HG02763 (cell line): ENCODE measurements around the gene IFITM1.

Source experiments
- ATAC-seq: cut with Tn5 transposase; IDR thresholded peaks from one replicate; pipeline ENCODE4 v1.9.1; 2021; ENCODE audit warnings: mild to moderate bottlenecking, moderate library complexity; ENCODE audit not compliant: unreplicated experiment

The IFITM1 gene

DNA sequence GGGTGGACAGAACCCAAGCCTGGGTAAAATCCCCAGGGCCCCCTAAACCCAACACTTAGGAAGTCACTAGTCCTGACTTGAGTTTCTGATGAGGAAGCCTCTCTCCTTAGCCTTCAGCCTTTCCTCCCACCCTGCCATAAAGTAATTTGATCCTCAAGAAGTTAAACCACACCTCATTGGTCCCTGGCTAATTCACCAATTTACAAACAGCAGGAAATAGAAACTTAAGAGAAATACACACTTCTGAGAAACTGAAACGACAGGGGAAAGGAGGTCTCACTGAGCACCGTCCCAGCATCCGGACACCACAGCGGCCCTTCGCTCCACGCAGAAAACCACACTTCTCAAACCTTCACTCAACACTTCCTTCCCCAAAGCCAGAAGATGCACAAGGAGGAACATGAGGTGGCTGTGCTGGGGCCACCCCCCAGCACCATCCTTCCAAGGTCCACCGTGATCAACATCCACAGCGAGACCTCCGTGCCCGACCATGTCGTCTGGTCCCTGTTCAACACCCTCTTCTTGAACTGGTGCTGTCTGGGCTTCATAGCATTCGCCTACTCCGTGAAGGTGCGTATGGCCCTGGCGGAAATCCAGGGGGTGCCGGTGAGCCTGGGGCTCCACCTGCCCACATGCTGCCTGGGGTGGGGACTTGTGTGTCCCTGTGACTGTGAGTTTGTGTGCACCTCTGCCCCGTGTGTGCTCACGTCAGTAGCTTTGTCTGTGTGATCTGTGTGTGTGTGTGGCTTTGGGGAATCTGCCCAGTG, at the start of gene IFITM1:
TSS of gene IFITM1 (plus strand) at position 254 of the 767 bp plus-strand sequence. CDS start at position 385, 131 bp downstream.
- peak; percentile 26 for ATAC-seq

DNA sequence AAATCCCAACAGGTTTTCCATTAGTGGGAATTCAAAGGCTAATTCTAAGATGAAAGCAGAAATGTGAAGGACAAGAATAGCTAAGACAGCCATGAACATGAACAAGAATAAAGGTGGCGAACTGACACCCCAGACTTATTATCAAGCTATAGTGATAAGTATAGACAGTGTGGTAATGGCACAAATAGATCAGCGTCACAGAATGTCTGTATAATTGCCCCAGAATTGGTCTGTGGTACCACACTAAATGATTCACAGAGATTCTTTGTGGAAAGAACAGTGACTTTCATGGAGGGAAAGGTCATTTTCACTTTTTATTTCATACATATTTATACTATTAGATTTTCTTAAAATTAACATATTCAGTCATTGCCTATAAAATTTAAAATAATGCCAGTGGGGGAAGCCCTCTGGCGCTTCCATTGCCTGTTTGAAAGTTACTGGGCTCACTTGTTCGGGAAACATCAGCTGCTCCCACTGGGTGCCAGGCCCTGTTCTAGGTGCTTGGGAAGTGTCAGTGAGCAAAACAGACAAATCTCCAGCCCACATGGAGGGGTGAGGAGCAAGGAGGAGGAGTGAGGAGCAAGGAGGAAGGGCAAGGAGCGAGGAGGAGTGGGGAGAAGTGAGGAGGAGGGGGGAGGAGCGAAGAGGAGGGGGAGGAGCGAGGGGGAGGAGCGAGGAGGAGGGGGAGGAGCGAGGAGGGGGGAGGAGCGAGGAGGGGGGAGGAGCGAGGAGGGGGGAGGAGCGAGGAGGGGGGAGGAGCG, 47.0 kb upstream of the IFITM1 start:
- ATAC-seq, result no peak

DNA sequence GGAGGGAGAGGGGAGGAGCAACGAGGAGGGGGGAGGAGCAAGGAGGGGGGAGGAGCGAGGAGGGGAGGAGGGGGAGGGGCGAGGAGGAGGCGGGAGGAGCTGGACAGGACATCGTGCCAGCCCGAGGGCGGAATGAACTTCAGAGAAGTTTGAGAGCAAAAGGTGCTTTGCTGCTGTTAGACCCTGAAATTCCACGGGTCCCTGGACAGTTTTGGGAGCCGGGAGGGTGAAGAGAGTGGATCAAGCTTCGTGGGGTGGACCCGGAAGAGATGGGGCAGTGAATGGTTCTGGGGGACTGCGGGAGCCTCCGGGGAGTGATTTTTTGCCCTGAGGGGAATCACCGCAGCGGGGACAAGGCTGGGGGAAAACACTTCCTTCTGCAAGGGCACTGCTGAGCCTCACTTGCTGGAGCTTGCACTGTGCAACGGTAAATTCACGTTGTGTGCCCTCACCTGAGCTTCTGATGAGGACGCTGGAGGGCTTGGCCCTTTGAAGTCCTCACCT, 46.3 kb upstream of the IFITM1 start:
- no peak for ATAC-seq

DNA sequence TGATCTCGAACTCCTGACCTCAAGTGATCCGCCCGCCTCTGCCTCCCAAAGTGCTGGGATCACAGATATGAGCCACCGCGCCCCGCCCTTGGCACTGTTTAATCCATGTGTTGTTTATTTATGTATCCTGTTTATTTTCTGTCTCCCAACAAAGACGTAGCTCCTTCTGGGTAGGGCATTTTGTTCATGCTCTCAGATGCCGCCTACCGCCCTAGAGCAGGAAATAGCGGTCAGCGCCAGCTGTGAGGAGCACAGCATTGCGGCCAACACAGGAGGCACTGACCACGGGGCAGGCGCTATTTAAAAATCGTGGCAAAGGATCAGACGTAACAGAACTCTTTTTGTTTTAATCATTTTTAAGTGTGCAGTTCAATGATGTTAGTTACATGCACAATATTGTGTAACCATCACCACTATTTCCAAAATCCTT, 45.1 kb upstream of the IFITM1 start:
- ATAC-seq, result peak; percentile 41

GRCh38 chr11:269146-269890, 44.5 kb upstream of the IFITM1 start:
- peak; percentile 68 for ATAC-seq

- ATAC-seq, result no peak
These were observed 43.2 kb upstream of the IFITM1 start for GRCh38 chr11:270451-271318.

DNA sequence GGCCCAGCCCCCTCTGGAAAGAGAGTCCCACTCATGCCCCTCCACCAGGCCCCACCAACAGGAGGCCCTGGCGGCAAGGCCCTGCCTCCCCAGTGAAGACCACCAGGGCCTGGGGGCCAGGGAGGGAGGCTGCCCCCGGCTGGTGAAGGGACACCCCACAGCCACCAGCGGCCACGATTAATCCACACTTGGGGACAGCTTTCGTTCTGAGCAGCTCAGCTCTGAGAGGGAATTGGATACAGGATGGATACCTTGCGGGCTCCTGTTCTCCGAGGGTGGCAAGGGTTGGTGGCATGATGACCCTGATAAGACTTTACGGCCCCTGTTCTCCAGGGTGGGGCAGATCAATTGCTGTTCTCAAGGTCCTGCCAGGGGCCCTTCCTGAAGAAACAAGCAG, 42.5 kb upstream of the IFITM1 start:
- no peak for ATAC-seq

DNA sequence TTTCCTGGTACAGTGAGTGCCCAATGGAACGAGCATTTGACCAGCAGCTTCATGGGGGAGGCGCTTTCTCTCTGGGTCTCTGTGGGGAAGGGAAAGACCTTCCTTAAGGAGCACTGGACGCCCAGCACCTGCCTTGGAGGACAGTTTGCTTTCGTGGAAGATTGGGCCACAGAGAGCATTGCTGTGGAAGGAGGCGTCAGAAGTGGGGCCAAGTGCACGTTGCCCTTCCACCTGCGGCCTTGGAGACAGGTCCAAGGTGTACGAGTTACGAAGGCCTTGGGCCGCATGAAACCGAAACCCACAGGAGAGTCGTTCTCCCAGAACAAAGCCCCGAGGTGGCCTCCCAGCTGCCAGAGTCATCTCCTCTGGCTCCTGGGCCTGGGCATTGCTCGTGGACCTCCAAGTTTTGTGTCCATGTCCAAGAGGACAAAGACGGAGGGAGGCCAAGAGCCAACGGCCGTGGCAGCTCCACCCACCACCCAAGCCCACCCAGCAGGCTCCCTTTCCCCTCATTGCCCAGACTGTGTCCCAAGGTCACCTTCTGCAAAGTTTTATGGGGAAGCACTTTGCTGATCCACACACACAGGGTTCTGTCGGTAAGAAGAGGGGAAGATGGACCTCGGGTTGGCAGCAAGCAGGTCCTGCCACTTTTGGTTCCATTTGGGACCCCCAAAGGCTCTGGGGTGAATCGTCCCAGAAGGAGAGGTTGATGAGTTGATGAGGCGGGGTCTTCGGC, 41.5 kb upstream of the IFITM1 start:
- no peak for ATAC-seq

- ATAC-seq, result no peak
These were observed 41.0 kb upstream of the IFITM1 start for GRCh38 chr11:272931-273198.

GRCh38 chr11:276219-276618, 37.6 kb upstream of the IFITM1 start:
- ATAC-seq, result no peak

- ATAC-seq, result no peak
These were observed 35.6 kb upstream of the IFITM1 start, which contains the start of gene NLRP6 for GRCh38 chr11:278001-278951. NLRP6 (plus strand) TSS chr11:278407; CDS start chr11:278570, 163 bp downstream.

- ATAC-seq, result no peak
These were observed 34.5 kb upstream of the IFITM1 start for GRCh38 chr11:279040-279965.

GRCh38 chr11:279966-280705, 33.7 kb upstream of the IFITM1 start:
- ATAC-seq, result no peak

GRCh38 chr11:280706-281485, 32.9 kb upstream of the IFITM1 start:
- no peak for ATAC-seq

- ATAC-seq, result no peak
These were observed 32.2 kb upstream of the IFITM1 start for GRCh38 chr11:281486-282161.

- no peak for ATAC-seq
These were observed 31.7 kb upstream of the IFITM1 start for GRCh38 chr11:282171-282570.
